GM21381 (cell line): ENCODE results near the gene PHF19.

Experiments used
- ATAC-seq: cut with Tn5 transposase; IDR thresholded peaks from one replicate; pipeline ENCODE4 v1.9.1; 2021; ENCODE audit warnings: mild to moderate bottlenecking, moderate library complexity; ENCODE audit not compliant: unreplicated experiment

PHF19 gene

DNA sequence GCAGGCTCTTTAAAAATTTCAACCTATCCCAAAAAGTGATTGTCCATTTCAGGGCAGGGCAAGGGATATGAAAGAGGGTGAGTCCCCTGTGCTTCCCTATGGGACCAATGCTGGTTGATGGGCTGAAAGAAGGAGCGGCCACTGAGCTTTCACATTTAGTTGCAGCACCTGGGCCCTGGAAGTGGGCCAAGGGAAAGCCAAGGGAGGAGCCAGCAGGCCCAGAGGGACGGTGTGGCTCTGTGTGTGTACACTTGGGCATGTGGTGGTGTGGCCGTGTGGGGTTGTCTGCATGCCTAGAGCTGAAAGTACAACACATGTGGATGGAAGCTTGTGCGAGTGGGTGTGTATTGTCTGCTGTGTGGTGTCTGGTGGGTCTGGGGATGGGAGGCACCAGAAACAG, 20.3 kb downstream of the PHF19 start:
- no peak for ATAC-seq

DNA sequence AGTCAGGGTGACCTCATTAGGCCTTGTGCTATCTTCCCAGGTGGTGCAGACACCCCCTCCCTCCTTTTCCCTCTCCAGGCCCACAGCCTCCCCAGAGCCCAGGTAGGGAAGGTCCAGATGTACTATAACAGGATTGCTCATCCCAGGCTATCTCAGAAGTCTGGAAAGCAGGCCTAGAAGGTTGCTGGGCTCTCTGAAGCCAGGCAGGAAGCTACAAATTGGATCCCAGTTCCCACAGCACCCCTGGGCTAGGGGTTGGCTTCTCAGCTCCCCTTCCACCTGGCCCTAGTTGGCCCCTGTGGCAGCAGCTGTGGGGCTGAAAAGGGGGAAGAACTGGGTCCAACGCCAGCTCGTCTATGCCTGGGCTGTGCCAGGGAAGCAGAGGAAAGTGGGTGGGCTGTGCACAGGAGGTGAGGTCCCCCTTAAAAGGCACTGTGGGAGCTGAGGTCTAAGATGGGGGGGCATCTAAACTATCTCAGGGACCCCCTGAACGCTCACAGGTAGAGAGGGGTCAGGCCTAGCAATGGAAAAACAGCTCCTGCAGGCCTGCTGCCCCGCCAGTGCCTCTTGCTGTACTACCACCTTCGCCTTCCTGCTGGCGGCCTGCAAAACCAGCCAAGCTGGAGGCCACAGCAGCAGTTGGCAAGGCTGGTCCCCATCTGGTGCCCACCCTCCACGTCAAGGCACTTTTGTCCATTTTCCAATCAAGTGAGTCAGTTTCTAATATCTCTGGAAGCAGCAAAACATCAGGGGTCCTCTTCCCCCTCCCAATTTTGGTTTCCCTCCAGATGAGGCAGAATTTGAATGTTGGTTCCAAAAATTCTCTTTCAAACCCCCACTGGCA, 20.9 kb downstream of the PHF19 start:
- no peak for ATAC-seq

DNA sequence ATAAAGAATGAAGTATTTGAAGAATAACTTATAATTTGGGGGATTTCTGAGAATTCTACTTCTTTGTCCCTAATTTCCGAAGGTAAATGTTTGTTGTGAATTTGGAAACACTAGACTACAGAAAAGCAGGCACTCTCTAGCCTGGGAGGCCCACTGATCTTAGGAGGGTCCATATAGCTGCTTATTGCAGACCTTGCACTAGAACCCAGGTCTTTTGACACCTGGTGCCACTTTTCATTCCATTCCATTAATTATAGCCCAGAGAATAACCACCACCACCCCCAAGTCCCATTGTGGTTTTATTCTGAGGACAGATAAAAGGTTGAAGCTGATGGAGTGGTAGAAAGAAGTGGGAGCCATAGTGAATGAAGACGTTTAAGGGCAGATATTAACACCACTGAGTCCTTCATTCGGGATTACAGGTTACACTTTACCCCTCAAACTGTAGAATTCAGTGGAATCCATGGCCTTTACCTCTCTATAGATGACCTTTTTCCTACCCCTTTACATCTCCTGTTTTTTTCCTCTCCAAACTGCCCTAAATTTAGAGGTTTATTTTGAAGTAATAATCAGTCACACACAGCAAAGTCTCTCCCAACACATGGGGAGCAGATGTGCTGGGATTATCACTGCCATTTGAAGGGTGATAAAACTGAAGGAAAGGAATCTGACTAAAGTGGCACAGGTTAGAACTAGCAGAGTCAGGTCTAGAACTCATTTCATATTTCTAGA, 22.2 kb downstream of the PHF19 start:
- no peak for ATAC-seq

GRCh38 chr9:120853198-120853597, 23.8 kb downstream of the PHF19 start:
- no peak for ATAC-seq

- no peak for ATAC-seq
Observed at GRCh38 chr9:120852240-120853010, 24.6 kb downstream of the PHF19 start.

- no peak for ATAC-seq
Observed at GRCh38 chr9:120851449-120851848, 25.5 kb downstream of the PHF19 start.

GRCh38 chr9:120850315-120850714, 26.7 kb downstream of the PHF19 start:
- ATAC-seq: no peak

GRCh38 chr9:120846906-120847305, 30.1 kb downstream of the PHF19 start:
- no peak for ATAC-seq

DNA sequence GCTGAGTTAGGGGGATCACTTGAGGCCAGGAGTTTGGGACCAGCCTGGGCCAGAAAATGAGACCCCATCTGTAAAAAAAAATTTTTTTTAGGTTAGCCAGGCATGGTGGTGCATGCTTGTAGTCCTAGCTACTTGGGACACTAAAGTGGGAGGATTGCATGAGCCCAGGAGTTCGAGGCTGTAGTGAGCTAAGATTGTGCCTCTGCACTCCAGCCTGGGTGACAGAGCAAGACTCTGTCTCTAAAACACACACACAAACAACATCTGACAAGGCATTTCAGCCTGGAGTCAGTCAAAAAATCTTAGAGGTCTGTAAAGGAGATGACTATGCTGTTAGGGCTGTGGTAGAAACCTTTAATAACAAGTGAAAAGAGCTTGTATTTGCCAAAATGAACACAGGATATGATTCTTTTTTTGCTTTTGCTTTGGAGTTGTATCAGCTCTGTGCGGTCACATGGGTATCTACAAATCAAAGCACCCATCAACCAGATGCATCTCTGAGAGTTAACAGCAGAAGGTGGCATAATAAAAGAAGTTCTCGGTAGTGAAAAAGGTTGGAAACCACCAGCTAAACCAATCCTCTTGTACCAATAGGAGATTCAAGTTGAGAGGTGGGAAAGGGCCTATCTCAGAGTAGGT, 30.6 kb downstream of the PHF19 start:
- ATAC-seq: no peak

DNA sequence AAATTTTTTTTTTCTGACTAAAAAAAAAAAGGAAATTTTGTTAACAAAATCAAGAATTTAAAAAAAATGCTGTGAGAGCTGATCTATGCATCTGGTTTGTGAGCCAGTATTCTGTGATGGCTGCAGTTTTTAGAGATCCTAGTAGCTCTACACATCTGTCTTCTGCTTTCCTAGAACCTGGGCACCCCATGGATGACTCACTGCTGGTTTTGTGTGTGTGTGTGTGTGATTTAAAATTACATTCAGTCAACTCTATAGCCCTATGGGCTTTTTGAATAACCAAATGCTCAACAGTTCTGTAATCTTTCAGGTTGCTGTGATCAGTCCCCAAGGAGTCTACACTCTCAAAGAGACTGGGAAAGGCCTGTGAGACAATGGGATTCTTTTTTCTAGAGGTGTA, 31.7 kb downstream of the PHF19 start:
- ATAC-seq: no peak

DNA sequence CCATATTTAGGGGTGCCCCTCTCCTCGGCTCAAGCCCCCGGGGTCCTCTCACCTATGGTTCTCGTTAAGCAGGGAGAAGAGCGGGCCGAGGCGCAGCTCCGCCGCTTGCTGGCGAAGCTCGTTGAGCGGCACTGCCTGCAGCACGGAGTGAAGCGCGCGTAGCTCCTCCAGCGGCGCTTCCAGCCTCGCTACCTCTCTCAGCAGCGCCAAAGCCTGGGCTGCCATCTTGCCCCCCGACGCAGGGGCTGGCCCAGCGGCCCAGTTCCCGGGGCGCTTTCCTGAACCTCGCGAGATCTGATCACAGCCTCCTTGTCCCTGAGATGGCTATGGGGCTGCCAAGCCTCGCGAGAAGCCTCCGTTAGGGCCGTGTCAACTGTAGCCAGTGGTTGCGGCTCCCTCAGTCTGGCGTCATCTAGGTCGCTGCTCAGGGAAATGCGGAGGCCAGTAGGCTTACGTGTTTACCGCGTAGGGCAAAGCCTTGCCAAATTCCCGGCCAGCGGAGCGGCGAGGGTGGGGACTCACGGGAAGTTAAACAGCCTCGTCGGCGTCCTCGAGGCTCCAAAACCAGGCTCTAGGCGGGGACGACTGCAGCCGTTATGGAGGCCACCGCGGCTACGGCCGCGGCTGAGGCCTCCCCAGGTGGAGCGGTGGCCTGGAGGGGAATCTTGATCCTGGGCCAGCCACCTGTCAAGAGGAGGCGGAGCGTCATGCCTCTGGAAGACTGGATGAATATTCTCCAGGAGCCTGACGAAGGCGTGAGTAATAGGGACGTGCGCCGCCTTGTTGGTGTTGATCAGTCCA, 34.1 kb downstream of the PHF19 start, which contains the start of gene PSMD5:
Gene PSMD5, minus strand, starts transcription at position 238 of the 801 bp plus-strand sequence. Its CDS starts 13 bp downstream, at position 225.
- ATAC-seq: peak; percentile 100

- ATAC-seq: no peak
Observed at GRCh38 chr9:120841930-120842684, 34.9 kb downstream of the PHF19 start.

DNA sequence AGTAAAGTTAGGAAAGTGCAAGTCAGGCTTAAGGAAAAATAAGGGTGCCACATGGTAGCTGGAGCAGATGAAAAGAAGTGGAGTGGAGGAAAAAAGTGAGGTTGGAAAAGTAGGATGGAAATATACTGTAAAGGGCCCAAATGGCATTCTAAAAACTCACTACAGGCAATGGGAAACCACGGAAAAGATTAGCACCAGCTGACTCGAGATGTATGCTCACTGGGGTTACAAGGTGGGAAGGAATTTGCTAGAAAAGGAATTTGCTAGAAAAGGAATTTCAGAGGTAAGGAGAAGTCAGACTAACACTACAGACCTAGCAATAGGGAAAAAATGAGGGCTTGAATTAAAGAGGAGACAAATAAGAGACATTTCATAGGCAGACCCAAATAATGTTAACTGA, 37.8 kb downstream of the PHF19 start:
- ATAC-seq: no peak

- no peak for ATAC-seq
Observed at GRCh38 chr9:120837921-120838320, 39.1 kb downstream of the PHF19 start.

DNA sequence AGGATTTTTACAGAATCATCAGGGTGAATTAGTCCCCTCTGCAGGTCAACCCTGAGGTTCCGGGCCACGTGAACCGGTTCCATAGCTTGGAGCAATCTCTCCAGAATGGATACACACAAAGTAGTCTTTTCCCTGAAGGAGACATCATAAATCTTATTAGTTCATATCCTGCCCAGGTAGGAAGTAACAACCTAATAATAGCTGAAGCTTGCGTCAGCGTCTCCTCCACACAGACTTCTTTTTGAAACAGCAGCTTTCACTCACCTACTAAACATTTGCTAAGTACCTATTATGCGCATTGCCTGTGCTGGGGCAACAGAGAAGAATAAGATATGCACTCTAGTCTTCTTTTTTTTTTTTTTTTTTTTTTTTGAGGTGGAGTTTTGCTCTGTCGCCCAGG, 43.7 kb downstream of the PHF19 start:
- ATAC-seq: no peak

GRCh38 chr9:120832807-120833206, 44.2 kb downstream of the PHF19 start:
- no peak for ATAC-seq

DNA sequence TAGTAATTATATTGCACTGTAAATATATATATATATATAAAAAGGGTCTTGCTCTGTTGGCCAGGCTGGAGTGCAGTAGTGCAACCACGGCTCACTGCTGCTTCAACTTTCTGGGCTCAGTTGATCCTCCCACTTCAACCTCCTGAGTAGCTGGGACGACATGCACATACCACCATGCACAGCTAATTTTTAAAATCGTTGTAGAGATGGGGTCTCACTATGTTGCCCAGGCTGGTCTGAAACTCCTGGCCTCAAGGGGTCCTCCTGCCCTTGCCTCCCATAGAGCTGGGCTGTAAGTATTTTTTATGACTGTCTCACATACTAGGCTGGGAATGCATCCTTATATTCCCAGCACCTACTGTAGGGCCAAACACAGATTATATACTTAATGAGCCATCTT, 46.1 kb downstream of the PHF19 start:
- no peak for ATAC-seq

GRCh38 chr9:120830151-120830550, 46.8 kb downstream of the PHF19 start:
- ATAC-seq: no peak

DNA sequence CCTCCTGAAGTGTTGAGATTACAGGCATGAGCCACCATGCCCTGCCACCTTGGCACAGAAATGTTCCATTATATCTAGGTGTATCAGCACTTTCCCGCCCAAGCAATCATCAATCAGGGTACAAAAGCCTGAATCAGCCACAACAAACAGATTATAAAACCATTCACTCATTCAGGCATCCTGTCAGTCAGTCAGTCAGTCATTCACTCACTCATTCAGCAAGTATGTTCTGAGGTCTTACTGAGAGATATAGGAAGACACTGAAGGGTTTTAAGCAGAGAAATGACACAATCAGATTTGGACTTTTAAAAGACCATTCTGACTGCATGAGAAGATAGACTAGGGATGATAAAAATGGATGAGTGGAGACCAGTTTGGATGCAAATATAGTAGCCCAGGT, 47.3 kb downstream of the PHF19 start:
- no peak for ATAC-seq
